K562 (cell line): ENCODE results near the gene C22orf42. TPM values are rescaled to one million over a fixed set of nuclear protein-coding genes. Genes with fewer than 3 reads are reported as not detected.
A peak's percentile ranks its signal among the peaks of the same experiment; 100 is the strongest.
"Not testable (repeated sequence)": the region's sequence is repeated elsewhere in the genome, so short reads cannot be mapped to it uniquely, and the experiment has no call there.

Experiments used
- ATAC-seq: fragments of 200-7000 bp; cut with Tn5 transposase; 3 replicates; pipeline ENCODE4 v1.9.1; 2020; ENCODE audit warnings: moderate library complexity
- BruUV-seq: library from RNA; stranded (reverse); fragments of 400-500 nt; replicated peaks from 2 replicates; lab custom pipeline; 2021; lab: Mats Ljungman, UMichigan
- CTCF ChIA-PET: fragments of 300-600 bp; formaldehyde crosslinking; extraction: SDS; loops from one replicate; lab custom pipeline; 2021; ENCODE audit warnings: low intra/inter-chr PET ratio; lab: Yijun Ruan, JAX
- POLR2A ChIA-PET: fragments of 300-600, 350-650 bp; sonication (Branson Sonifier 250); formaldehyde crosslinking; extraction: SDS; loops from one replicate; lab custom pipeline; 2021; ENCODE audit warnings: antibody characterized with exemption, inconsistent platforms; lab: Yijun Ruan, JAX
- DNase-seq, 4 experiments: peaks; one replicate each; pipeline versions ENCODE4 v3.0.0 to v3.0.0-alpha.2; 2011 to 2018; ENCODE audit warnings: low spot score in 3 of 4, mixed read lengths in 3 of 4; ENCODE audit errors: extremely low read depth in 1 of 4
- FAIRE-seq: peaks from 2 replicates; lab custom pipeline; 2011; peaks lifted over from hg19 to GRCh38; lab: Jason Lieb, UNC
- H2AFZ ChIP-seq: 2 replicates; pipeline ENCODE4 v1.6.0; 2011; ENCODE audit warnings: low read depth, low read length, control low read depth, inconsistent platforms
- H3K27ac ChIP-seq: fragments of 200-600 bp; 3 replicates; pipeline ENCODE4 v1.8.0; 2011; ENCODE audit warnings: low read depth, mild to moderate bottlenecking, control low read depth, inconsistent platforms, low read length, moderate library complexity, mixed read lengths; ENCODE audit errors: extremely low read depth
- H3K27me3 ChIP-seq, 2 experiments: fragments of 300-600 bp in 1 of 2; 2 replicates in 1 of 2; 3 replicates in 1 of 2; pipeline versions ENCODE4 v1.6.0 to v1.8.0; 2011; ENCODE audit warnings: inconsistent platforms in 2 of 2, low read length in 2 of 2, mild to moderate bottlenecking in 1 of 2, mixed read lengths in 1 of 2, moderate library complexity in 1 of 2; ENCODE audit not compliant: control insufficient read depth in 2 of 2, insufficient read depth in 2 of 2
- H3K36me3 ChIP-seq: fragments of 300-600 bp; 3 replicates; pipeline ENCODE4 v1.8.0; 2011; ENCODE audit warnings: mild to moderate bottlenecking, low read length, inconsistent platforms; ENCODE audit not compliant: control insufficient read depth, insufficient read depth
- H3K4me1 ChIP-seq, 2 experiments: fragments of 200-600 bp in 1 of 2; replicated peaks in 1 of 2; 2 replicates in 1 of 2; 3 replicates in 1 of 2; pipeline versions ENCODE4 v1.5.1 to v1.8.0; 2011; ENCODE audit warnings: inconsistent platforms in 2 of 2, low read length in 2 of 2, mild to moderate bottlenecking in 1 of 2, mixed read lengths in 1 of 2, moderate library complexity in 1 of 2; ENCODE audit not compliant: control insufficient read depth in 2 of 2, insufficient read depth in 2 of 2
- H3K4me2 ChIP-seq: 2 replicates; pipeline ENCODE4 v1.6.1; 2011; ENCODE audit warnings: low read length, control low read depth, inconsistent platforms, mixed read lengths; ENCODE audit not compliant: insufficient read depth
- H3K4me3 ChIP-seq: fragments of 200-600 bp; sonication (generic), shearing (Covaris generic); 2 replicates; pipeline ENCODE4 v1.5.1; 2016; ENCODE audit warnings: control low read depth, inconsistent platforms
- H3K79me2 ChIP-seq: fragments of 200-600 bp; 3 replicates; pipeline ENCODE4 v1.8.0; 2011; ENCODE audit warnings: low read length, inconsistent platforms; ENCODE audit not compliant: control insufficient read depth, insufficient read depth
- H3K9ac ChIP-seq, 2 experiments: 2 replicates each; pipeline versions ENCODE4 v1.6.0 to v1.6.1; 2011; ENCODE audit warnings: low read depth in 2 of 2, low read length in 2 of 2, control low read depth in 1 of 2, inconsistent platforms in 1 of 2, mild to moderate bottlenecking in 1 of 2, mixed read lengths in 1 of 2; ENCODE audit not compliant: insufficient read depth in 1 of 2
- H3K9me1 ChIP-seq: one replicate; pipeline ENCODE4 v1.6.0; 2011; ENCODE audit warnings: inconsistent platforms, mild to moderate bottlenecking, low read length, moderate library complexity; ENCODE audit not compliant: control insufficient read depth, insufficient read depth
- H3K9me3 ChIP-seq: replicated peaks from 2 replicates; pipeline ENCODE4 v1.5.1; 2011; ENCODE audit warnings: low read depth, low read length, inconsistent platforms; ENCODE audit not compliant: control insufficient read depth, insufficient read depth
- H4K20me1 ChIP-seq: replicated peaks from 2 replicates; pipeline ENCODE4 v1.6.1; 2011; ENCODE audit warnings: low read length, inconsistent platforms, mixed read lengths; ENCODE audit not compliant: control insufficient read depth, insufficient read depth
- HDAC1 ChIP-seq, 2 experiments: fragments of 450-650 bp; IDR thresholded peaks; 2 replicates each; pipeline ENCODE4 v1.6.1; 2016 to 2017; ENCODE audit warnings: inconsistent platforms in 1 of 2, mild to moderate bottlenecking in 1 of 2, moderate library complexity in 1 of 2
- HDAC2 ChIP-seq: fragments of 450-650 bp; IDR thresholded peaks from 2 replicates; pipeline ENCODE4 v1.6.1; 2016; ENCODE audit warnings: mild to moderate bottlenecking
- IRF2 ChIP-seq: sonication (generic); formaldehyde crosslinking; IDR thresholded peaks from 2 replicates; pipeline ENCODE4 v1.8.1; 2022; ENCODE audit warnings: mild to moderate bottlenecking, missing genetic modification reagents
- KDM1A ChIP-seq, 2 experiments: fragments of 450-650 bp; IDR thresholded peaks; 2 replicates each; pipeline ENCODE4 v1.6.1; 2016; ENCODE audit warnings: mild to moderate bottlenecking in 2 of 2
- NCOA1 ChIP-seq: fragments of 450-650 bp; IDR thresholded peaks from 2 replicates; pipeline ENCODE4 v1.6.1; 2016; ENCODE audit warnings: low read depth
- NKRF ChIP-seq: fragments of 450-650 bp; IDR thresholded peaks from 2 replicates; pipeline ENCODE4 v1.6.1; 2016; ENCODE audit warnings: borderline replicate concordance
- PBX2 ChIP-seq, 2 experiments: IDR thresholded peaks in 1 of 2; conservative IDR thresholded peaks in 1 of 2; 2 replicates each; pipeline ENCODE4 v1.6.1; 2016; ENCODE audit warnings: low read depth in 2 of 2, mild to moderate bottlenecking in 1 of 2, missing compliant biosample characterization in 1 of 2, missing genetic modification characterization in 1 of 2, moderate library complexity in 1 of 2
- TAF9B ChIP-seq: fragments of 450-650 bp; IDR thresholded peaks from 2 replicates; pipeline ENCODE4 v1.6.1; 2018; ENCODE audit warnings: mild to moderate bottlenecking; ENCODE audit not compliant: partially characterized antibody
- WGBS: fragments of 100-300 bp; shearing (Covaris generic); methylation state at CpG from one replicate; pipeline ENCODE4 v1.1.6; 2016; ENCODE audit warnings: low coverage, mixed read lengths; ENCODE audit not compliant: insufficient coverage; ENCODE audit errors: missing lambda C conversion rate; 5-methylcytosine and 5-hydroxymethylcytosine counted together
- in situ Hi-C: fragments of 300-500 bp; cut with MboI; formaldehyde crosslinking; loops from 4 replicates; pipeline ENCODE4 v1.15.0; 2018; ENCODE audit warnings: inconsistent platforms, mixed read lengths
- intact Hi-C: fragments of 100-400 bp; cut with micrococcal nuclease; formaldehyde crosslinking; loops from 2 replicates; pipeline ENCODE4 v1.14.2; 2022
- polyA plus RNA-seq, 8 experiments: library from polyadenylated mRNA; depleted of rRNA in 4 of 8; stranded (reverse) in 5 of 8; unstranded in 3 of 8; fragments of >200 nt; fragmentation: Nextera tagmentation in 2 of 8; fragmentation: Illumina TruSeq in 1 of 8; extraction: Ambion mirVana in 2 of 8; extraction: Trizol in 1 of 8; gene quantifications; 2 replicates each; pipeline versions ENCODE4 v1.2.1 to v1.2.3, GENCODE V29; 2011 to 2014; ENCODE audit warnings: inconsistent platforms in 1 of 8, missing spikeins in 1 of 8
- total RNA-seq, 7 experiments: library from RNA; depleted of rRNA in 6 of 7; stranded (reverse); fragments of >200 nt in 6 of 7; fragmentation: Illumina TruSeq in 2 of 7; extraction: Trizol in 2 of 7; gene quantifications; 2 replicates each; pipeline versions ENCODE4 v1.2.1 to v1.2.3, GENCODE V29; 2011 to 2021; ENCODE audit warnings: low replicate concordance in 1 of 7
- TF ChIP-seq, protein P1 (sequence below): fragments of 450-650 bp; IDR thresholded peaks from 2 replicates; pipeline ENCODE4 v1.6.1; 2016
- TF ChIP-seq, protein P2 (sequence below), 2 experiments: fragments of 200-800 bp in 1 of 2; sonication (Bioruptor generic) in 1 of 2; sonication (generic) in 1 of 2; formaldehyde crosslinking in 1 of 2; IDR thresholded peaks in 1 of 2; conservative IDR thresholded peaks in 1 of 2; 2 replicates each; pipeline versions ENCODE4 v1.5.0 to v1.6.1; 2016 to 2020; ENCODE audit warnings: missing compliant biosample characterization in 1 of 2, missing genetic modification characterization in 1 of 2, missing genetic modification reagents in 1 of 2

C22orf42 gene
- total and polyA plus RNA-seq, 9 of the 15 experiments (the other 6 are each of a cell fraction or from before 2014, with no cell fraction given), result not detected

- DNase-seq (peak in 1 of 4 experiments; percentile 16), ATAC-seq (peak; percentile 20; the same call in 2 of the 3 replicates)
- POLR2A ChIA-PET; FAIRE-seq; BruUV-seq; H3K9me3 ChIP-seq; intact Hi-C loops; H4K20me1 ChIP-seq; H3K9me1 ChIP-seq; H3K9ac ChIP-seq; H3K27me3 ChIP-seq; in situ Hi-C loops; H3K36me3 ChIP-seq; H3K79me2 ChIP-seq; H3K27ac ChIP-seq; H3K4me1 ChIP-seq; CTCF ChIA-PET; TF ChIP-seq PBX2 (CRISPR knock-in tag; IDR thresholded peaks at IDR 0.05; ENCODE audit: low read depth): not testable (repeated sequence)
- under 1% methylated on average over 13 of the region's 16 CpGs for WGBS
- Histone ChIP-seq H3K4me2 (peak overlapping the region; percentile 68), H3K4me3 (peak overlapping the region; percentile 25), H2AFZ (peak overlapping the region; percentile 8; the same call in 1 of the 2 replicates)
- TF ChIP-seq HDAC1 (IDR thresholded peaks at IDR 0.05), result peak in 1 of 2 experiments; percentile 68; a peak in 2 of 4 replicates
- peak; percentile 57 for TF ChIP-seq TAF9B
- TF ChIP-seq, protein P1, sequence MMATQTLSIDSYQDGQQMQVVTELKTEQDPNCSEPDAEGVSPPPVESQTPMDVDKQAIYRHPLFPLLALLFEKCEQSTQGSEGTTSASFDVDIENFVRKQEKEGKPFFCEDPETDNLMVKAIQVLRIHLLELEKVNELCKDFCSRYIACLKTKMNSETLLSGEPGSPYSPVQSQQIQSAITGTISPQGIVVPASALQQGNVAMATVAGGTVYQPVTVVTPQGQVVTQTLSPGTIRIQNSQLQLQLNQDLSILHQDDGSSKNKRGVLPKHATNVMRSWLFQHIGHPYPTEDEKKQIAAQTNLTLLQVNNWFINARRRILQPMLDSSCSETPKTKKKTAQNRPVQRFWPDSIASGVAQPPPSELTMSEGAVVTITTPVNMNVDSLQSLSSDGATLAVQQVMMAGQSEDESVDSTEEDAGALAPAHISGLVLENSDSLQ, result peak; percentile 46; the same call in 1 of the 2 replicates
- peak; percentile 35; the same call in 1 of the 2 replicates for TF ChIP-seq NCOA1
- TF ChIP-seq PBX2 (tag; conservative IDR thresholded peaks at IDR 0.05; ENCODE audit: low read depth), result 0 out of 2 replicates have a peak, but pooled peaks have one; percentile 33
- peak; percentile 87 to 89; a peak in 3 of 4 replicates for TF ChIP-seq KDM1A (IDR thresholded peaks at IDR 0.05)
- TF ChIP-seq, protein P2, sequence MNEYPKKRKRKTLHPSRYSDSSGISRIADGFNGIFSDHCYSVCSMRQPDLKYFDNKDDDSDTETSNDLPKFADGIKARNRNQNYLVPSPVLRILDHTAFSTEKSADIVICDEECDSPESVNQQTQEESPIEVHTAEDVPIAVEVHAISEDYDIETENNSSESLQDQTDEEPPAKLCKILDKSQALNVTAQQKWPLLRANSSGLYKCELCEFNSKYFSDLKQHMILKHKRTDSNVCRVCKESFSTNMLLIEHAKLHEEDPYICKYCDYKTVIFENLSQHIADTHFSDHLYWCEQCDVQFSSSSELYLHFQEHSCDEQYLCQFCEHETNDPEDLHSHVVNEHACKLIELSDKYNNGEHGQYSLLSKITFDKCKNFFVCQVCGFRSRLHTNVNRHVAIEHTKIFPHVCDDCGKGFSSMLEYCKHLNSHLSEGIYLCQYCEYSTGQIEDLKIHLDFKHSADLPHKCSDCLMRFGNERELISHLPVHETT (CRISPR knock-in tag; conservative IDR thresholded peaks at IDR 0.05 in 1 of 2, IDR thresholded peaks at IDR 0.05 in 1 of 2), result 0 out of 4 replicates have a peak, but pooled peaks of 1 of the 2 experiments have one; percentile 35
- peak; percentile 91; the same call in 1 of the 2 replicates for TF ChIP-seq IRF2 (CRISPR knock-in tag)
- TF ChIP-seq NKRF, result peak; percentile 62; the same call in 1 of the 2 replicates
- 0 out of 2 replicates have a peak, but pooled peaks have one; percentile 37 for TF ChIP-seq HDAC2
Observed at GRCh38 chr22:32137731-32138324, 21.3 kb downstream of the C22orf42 start.
